ENCODE measurements around the gene RFX3. TPM values are rescaled to one million over a fixed set of nuclear protein-coding genes. Genes with fewer than 3 reads are reported as not detected.

The RFX3 gene
- total RNA-seq: 11.6 and 12.8 TPM in 2 replicates

DNA sequence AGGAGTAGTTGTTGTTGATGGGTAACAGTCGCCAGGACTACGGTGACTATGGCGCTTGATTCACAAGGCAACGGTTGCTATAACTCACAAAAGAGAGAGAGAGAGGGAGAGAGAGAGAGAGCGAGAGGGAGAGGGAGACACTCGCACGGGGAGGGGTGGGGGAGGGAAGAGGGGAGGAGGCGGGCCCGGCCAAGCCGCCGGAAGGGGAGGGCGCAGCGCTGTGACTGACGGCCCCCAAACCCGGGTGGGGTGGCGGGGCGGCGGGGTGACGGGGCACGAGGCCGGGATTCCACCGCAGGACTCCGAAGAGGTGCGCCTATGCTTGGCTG lies at the start of gene RFX3:
Gene RFX3 (minus strand): TSS at position 166 of the 329 bp plus-strand sequence. CDS start 130,413 bp downstream, outside the sequence.
- DNase-seq: peak; percentile 96
- Mint-ChIP-seq H3K36me3 (ENCODE audit: low read depth) (peaks cover 13% of the 10 kb centered on the region), H3K4me1 (peaks cover 47% of the 10 kb centered on the region), H3K27ac (peak within 1 kb of the TSS; percentile 100), H3K27me3 (peaks cover 2% of the 10 kb centered on the region), H3K4me3 (peak within 1 kb of the TSS; percentile 89), H3K9me3 (no peaks in the 10 kb centered on the region)
- intact Hi-C loops (cut with micrococcal nuclease): loop anchor here (2.0 to 5.0 kb wide), 9 partner anchors 59 to 1927 kb away; partner anchors contain the start of genes CD274, CDC37L1 and PUM3

- no peak overlapping the region for H3K27ac Mint-ChIP-seq
- H3K27me3 Mint-ChIP-seq: no peaks in the 10 kb centered on the region
- no peaks in the 10 kb centered on the region for H3K36me3 Mint-ChIP-seq (ENCODE audit: low read depth)
Measured at GRCh38 chr9:3571500-3571899, 45.7 kb upstream of the RFX3 start.

GRCh38 chr9:3569529-3569928 lies 43.7 kb upstream of the RFX3 start:
- intact Hi-C loops (cut with micrococcal nuclease): loop anchor here (5.0 kb wide), 1 partner anchor 37 kb away; no protein-coding TSS in a partner anchor
- no peak overlapping the region for H3K27ac Mint-ChIP-seq
- DNase-seq: no peak
- H3K36me3 Mint-ChIP-seq (ENCODE audit: low read depth): no peaks in the 10 kb centered on the region
- H3K4me1 Mint-ChIP-seq: peaks cover 2% of the 10 kb centered on the region
- H3K4me3 Mint-ChIP-seq: no peak overlapping the region
- H3K9me3 Mint-ChIP-seq: no peaks in the 10 kb centered on the region
- H3K27me3 Mint-ChIP-seq: no peaks in the 10 kb centered on the region

More at GRCh38 chr9:3571500-3571899, 45.7 kb upstream of the RFX3 start:
- intact Hi-C loops (cut with micrococcal nuclease): no loop called here
- peaks cover 2% of the 10 kb centered on the region for H3K4me1 Mint-ChIP-seq
- no peaks in the 10 kb centered on the region for H3K9me3 Mint-ChIP-seq
- no peak for DNase-seq
- H3K4me3 Mint-ChIP-seq: no peak overlapping the region

GRCh38 chr9:3567988-3568387 lies 42.2 kb upstream of the RFX3 start:
- peaks cover 2% of the 10 kb centered on the region for H3K36me3 Mint-ChIP-seq (ENCODE audit: low read depth)
- H3K4me1 Mint-ChIP-seq: peaks cover 2% of the 10 kb centered on the region
- H3K27me3 Mint-ChIP-seq: no peaks in the 10 kb centered on the region
- DNase-seq: no peak
- H3K9me3 Mint-ChIP-seq: no peaks in the 10 kb centered on the region
- intact Hi-C loops (cut with micrococcal nuclease): loop anchor here (5.0 kb wide), 1 partner anchor 36 kb away; no protein-coding TSS in a partner anchor
- H3K27ac Mint-ChIP-seq: no peak overlapping the region
- no peak overlapping the region for H3K4me3 Mint-ChIP-seq

GRCh38 chr9:3553076-3553765 lies 27.4 kb upstream of the RFX3 start:
- Mint-ChIP-seq H3K36me3 (ENCODE audit: low read depth) (peaks cover 18% of the 10 kb centered on the region), H3K4me1 (no peaks in the 10 kb centered on the region), H3K27me3 (no peaks in the 10 kb centered on the region), H3K27ac (no peak overlapping the region), H3K9me3 (peaks cover 15% of the 10 kb centered on the region), H3K4me3 (no peak overlapping the region)
- intact Hi-C loops (cut with micrococcal nuclease): no loop called here
- no peak for DNase-seq

DNA sequence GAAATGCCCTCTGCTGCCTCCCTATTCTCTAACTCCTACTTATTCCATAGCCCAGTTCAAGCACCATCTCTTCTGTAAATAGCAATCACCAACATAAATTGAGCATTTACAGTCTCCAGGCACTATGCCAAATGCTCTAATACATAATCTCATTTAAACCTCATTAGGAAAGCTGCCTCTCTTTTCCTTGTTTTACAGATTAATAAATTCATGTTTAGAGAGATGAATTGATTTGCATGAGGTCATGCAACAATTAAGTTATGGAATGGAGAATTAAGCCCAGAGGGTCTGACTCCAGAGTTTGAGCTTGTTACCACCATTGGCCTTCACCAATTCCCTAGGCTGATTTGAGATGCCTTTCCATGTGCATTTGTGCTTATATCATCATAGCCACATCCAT lies 23.4 kb upstream of the RFX3 start:
- H3K27ac Mint-ChIP-seq: no peak overlapping the region
- H3K36me3 Mint-ChIP-seq (ENCODE audit: low read depth): peaks cover 4% of the 10 kb centered on the region
- H3K27me3 Mint-ChIP-seq: no peaks in the 10 kb centered on the region
- H3K9me3 Mint-ChIP-seq: peaks cover 4% of the 10 kb centered on the region
- no peak for DNase-seq
- H3K4me1 Mint-ChIP-seq: no peaks in the 10 kb centered on the region
- H3K4me3 Mint-ChIP-seq: no peak overlapping the region
- intact Hi-C loops (cut with micrococcal nuclease): no loop called here

- no peak for DNase-seq
- intact Hi-C loops (cut with micrococcal nuclease): no loop called here
- Mint-ChIP-seq H3K27me3 (no peaks in the 10 kb centered on the region), H3K4me1 (no peaks in the 10 kb centered on the region), H3K36me3 (ENCODE audit: low read depth) (peaks cover 4% of the 10 kb centered on the region), H3K9me3 (peaks cover 4% of the 10 kb centered on the region), H3K4me3 (no peak overlapping the region), H3K27ac (no peak overlapping the region)
Measured at GRCh38 chr9:3548648-3549047, 22.8 kb upstream of the RFX3 start.

GRCh38 chr9:3541206-3541605 lies 15.4 kb upstream of the RFX3 start:
- no peak for DNase-seq
- intact Hi-C loops (cut with micrococcal nuclease): no loop called here
- Mint-ChIP-seq H3K4me3 (no peak overlapping the region), H3K36me3 (ENCODE audit: low read depth) (peaks cover 9% of the 10 kb centered on the region), H3K4me1 (peaks cover under 1% of the 10 kb centered on the region), H3K9me3 (peaks cover 7% of the 10 kb centered on the region), H3K27ac (no peak overlapping the region), H3K27me3 (no peaks in the 10 kb centered on the region)

- H3K36me3 Mint-ChIP-seq (ENCODE audit: low read depth): peaks cover 29% of the 10 kb centered on the region
Measured at GRCh38 chr9:3534614-3535404, 9.0 kb upstream of the RFX3 start.

GRCh38 chr9:3532158-3532557 lies 6.4 kb upstream of the RFX3 start:
- Mint-ChIP-seq H3K9me3 (no peaks in the 10 kb centered on the region), H3K4me3 (no peak overlapping the region), H3K4me1 (peaks cover 37% of the 10 kb centered on the region), H3K27ac (no peak overlapping the region), H3K27me3 (no peaks in the 10 kb centered on the region), H3K36me3 (ENCODE audit: low read depth) (peaks cover 27% of the 10 kb centered on the region)
- intact Hi-C loops (cut with micrococcal nuclease): loop anchor here (5.0 kb wide), 1 partner anchor 35 kb away; no protein-coding TSS in a partner anchor
- no peak for DNase-seq

More at GRCh38 chr9:3534614-3535404, 9.0 kb upstream of the RFX3 start:
- Mint-ChIP-seq H3K27ac (peak overlapping the region; percentile 8), H3K4me1 (peaks cover 20% of the 10 kb centered on the region), H3K4me3 (no peak overlapping the region), H3K9me3 (peaks cover under 1% of the 10 kb centered on the region), H3K27me3 (no peaks in the 10 kb centered on the region)
- intact Hi-C loops (cut with micrococcal nuclease): loop anchor here (5.0 kb wide), 1 partner anchor 32 kb away; no protein-coding TSS in a partner anchor
- no peak for DNase-seq

DNA sequence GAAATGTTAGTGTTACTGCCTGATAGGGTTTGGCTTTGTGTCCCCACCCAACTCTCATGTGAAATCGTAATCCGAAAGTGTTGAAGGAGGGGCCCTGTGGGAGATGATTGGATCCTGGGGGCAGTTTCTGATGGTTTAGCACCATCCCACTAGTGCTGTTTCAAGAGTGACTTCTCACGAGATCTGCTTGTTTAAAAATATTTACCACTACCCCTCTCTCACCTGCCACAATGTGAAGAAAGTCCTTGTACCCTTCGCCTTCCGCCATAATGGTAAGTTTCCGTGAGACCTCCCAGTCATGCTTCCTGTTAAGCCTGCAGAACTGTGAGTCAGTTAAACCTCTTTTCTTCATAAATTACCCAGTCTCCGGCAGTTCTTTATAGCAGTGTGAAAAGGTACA lies 2.6 kb upstream of the RFX3 start:
- peak; percentile 88 for DNase-seq
- H3K4me3 Mint-ChIP-seq: peak overlapping the region; percentile 89
- H3K4me1 Mint-ChIP-seq: peaks cover 38% of the 10 kb centered on the region
- intact Hi-C loops (cut with micrococcal nuclease): loop anchor here (1.0 to 5.0 kb wide), 7 partner anchors 50 to 1924 kb away; partner anchors contain the start of genes CD274 and PUM3
- H3K27ac Mint-ChIP-seq: peak overlapping the region; percentile 100
- H3K27me3 Mint-ChIP-seq: peaks cover 2% of the 10 kb centered on the region
- H3K36me3 Mint-ChIP-seq (ENCODE audit: low read depth): peaks cover 19% of the 10 kb centered on the region
- H3K9me3 Mint-ChIP-seq: no peaks in the 10 kb centered on the region

DNA sequence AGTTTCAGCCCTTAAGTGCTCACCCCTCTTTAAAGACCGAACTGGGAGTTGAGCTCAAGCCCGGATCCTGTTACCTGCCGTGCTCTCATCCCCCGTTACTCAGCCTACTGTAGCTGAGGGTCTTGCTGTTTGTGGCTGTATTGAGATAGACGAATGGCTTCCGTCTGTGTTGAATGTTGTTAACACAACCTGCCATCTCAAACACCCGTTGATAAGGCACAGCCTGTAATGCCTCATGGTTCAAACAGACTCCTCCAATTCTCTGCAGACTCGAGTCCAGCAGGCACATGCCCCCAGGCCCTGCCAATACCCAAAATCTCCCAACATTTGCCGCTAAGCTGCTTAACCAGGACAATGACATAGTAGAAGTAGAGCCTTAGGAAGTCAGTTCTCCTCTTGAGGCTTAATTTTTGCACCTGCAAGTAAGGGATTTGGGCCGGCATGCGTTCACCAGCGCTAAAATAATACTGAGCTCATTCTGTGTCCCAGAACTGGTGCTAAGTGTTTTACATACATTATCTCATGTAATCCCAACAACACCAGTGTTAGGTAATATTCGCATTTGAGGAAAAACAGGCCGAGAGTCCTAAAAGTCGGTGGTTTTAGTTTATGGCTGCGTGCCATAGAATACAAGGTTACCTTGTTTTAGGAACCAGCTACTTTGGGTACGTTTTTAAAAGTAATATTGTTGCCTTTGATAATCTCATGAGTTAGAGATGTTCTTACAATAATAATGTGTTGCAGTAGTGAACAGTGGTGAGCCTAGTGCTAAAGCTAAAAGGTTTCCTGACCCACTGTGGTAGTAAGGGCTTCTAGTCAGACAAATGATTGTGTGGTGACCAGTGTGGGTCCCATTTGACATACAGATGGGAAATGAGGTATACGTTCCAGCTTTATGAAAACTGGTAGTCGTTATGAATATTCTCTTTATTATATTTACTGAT lies 1.5 kb upstream of the RFX3 start:
- Mint-ChIP-seq H3K4me1 (peaks cover 46% of the 10 kb centered on the region), H3K9me3 (no peaks in the 10 kb centered on the region), H3K4me3 (peak overlapping the region; percentile 89), H3K27ac (peak overlapping the region; percentile 100), H3K36me3 (ENCODE audit: low read depth) (peaks cover 17% of the 10 kb centered on the region), H3K27me3 (peaks cover 2% of the 10 kb centered on the region)
- intact Hi-C loops (cut with micrococcal nuclease): loop anchor here (2.0 to 5.0 kb wide), 8 partner anchors 185 to 1925 kb away; partner anchors contain the start of genes CD274, CDC37L1 and PUM3
- DNase-seq: peak; percentile 72

Data from activated CD4-positive, alpha-beta T cell treated with anti-CD3 and anti-CD28 coated beads, Interleukin-2, amount 10 ng/mL, durations not matched to agents 24 days and 14 days (primary cell).